ENCODE data around the gene SLC6A9.

SLC6A9 gene

DNA sequence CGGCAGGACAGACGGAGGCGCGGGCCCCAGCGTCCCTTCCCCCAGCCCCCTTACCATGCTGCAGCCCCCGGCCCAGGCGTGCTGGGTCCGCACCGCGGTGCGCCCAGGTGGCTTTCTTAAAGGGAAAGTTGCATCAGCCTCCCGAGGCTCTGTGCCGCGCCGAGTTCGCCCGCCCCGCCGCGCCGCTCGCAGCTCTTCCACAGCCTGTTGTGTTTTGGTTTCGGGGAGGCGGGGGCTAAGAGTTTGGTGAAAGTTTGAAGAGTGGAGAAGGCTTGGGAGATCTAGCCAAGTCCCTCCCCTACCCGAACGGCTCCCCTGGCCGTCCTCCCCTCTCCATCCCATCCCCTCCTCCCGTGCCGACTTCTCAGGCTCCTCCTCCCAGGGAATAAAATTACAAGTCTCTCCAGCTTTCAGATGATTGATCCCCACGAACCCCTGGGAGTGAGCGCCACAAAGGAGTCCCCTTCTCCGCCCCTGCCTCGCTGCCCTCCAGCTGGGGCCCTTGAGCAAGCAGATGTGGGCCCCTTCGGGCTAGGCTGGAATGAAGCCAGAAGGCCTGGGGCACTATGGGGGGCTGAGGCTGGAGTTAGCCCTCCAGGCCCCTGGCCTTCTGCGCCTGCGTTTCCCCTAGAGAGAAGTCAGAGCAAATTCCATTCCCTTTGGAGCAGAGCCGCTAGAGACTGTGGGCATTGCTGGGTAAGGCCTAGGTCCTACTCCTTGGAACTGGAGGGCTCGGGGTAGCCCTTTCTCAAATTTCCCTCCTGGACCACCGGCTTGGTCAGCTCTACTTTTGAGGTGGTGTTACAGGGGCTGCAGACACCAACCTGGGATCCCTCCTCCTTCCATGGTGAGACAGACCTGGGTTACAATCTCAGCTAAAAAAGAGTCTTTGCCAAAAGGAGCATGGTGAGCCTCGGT lies at the start of gene SLC6A9:
Gene SLC6A9, minus strand, starts transcription at position 211 of the 918 bp plus-strand sequence. CDS start 7,185 bp downstream, outside the sequence.
- DNase-seq (ENCODE audit: low read depth) = peak; percentile 85

DNA sequence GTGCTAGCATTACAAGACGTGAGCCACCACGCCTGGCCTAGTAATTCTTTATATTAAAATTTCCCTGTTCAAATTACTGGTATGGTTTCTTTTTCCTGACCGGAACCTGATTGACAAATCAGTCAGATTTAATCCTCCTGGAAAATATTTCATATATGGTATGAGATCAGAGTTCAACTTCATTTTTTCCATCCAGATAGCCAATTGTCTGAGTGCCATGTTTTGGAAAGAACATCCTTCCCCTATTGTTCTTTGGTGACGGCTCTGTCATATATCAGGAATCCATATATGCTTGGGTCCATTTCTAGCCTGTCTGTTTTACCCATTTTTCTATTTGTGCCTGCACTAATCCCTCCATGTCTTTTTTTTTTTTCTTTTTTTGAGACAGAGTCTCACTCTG lies 48.3 kb upstream of the SLC6A9 start:
- DNase-seq (ENCODE audit: low read depth) = no peak

DNA sequence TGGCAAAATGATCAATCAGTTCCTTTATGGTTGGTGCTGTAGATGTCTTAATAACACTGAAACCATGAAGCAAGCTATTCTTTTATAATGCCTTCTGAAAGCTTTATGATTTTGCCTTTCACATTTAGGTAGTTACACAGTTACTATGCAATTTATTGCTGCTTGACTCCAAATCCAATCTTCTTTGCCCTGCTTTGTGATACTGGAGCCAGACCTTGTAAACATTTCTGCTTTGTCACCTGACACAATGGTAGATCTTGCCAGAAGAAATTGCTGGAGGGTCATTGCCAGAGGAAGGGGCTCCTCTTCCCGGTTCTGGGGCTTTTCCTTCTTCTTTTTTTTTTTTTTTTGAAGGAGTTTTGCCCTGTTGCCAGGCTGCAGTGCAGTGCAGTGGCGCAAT lies 46.8 kb upstream of the SLC6A9 start:
- DNase-seq (ENCODE audit: low read depth) = no peak

DNA sequence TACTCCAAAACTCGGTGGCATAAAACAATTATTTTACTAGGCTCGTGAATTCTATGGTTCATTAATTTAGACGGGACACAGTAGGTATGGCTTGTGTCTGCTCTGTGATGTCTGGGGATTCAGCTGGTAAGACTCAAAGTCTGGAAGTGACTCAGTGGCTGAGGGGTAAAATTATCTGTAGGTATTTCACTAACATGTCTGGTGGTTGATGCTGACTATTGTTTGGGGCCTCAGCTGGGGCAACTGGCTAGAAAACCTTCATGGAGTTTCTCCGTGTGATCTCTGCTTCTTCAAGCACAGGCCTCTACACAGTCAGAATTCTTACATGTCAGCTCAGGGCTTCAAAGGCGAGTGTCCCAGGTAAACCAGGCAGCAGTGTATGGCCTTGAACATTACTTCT lies 46.2 kb upstream of the SLC6A9 start:
- no peak for DNase-seq (ENCODE audit: low read depth)

DNA sequence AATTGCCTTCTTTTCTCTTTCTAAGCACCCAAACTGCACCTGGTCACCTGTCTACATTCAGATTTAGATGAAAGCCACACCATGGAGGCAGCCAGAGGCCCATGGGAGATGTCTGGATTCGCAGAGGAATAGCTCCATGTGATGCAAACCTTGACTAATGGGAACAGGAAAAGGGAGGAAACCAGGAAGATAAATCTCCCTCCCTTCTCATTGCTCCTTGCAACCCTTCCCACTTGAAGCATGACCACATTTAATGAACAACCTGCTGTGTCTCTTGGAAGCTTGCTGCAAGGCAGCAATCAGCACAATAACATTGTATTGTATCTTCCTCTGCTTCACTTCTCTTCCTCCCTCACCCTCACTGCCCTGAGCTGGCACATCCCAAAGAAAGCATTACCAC lies 44.8 kb upstream of the SLC6A9 start:
- DNase-seq (ENCODE audit: low read depth) = no peak

DNA sequence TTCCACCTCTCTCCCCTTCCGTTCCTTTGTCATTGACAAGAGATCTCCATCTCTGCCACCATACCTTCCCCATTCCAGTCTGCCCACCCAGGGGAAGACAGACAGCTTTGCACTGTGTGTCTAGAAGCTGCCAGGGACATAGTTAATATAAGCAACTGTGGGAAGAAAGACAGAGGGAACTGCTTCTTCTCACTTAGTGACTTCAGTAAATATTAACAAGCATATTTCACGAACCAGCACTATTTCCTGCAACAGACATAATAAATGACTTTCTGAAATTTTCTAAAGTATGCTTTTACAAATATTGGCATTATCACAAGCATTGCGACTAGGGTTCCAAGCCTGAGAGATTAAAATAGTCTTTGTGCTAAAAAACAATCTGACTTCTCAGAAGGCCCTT lies 43.2 kb upstream of the SLC6A9 start:
- DNase-seq (ENCODE audit: low read depth) = no peak

DNA sequence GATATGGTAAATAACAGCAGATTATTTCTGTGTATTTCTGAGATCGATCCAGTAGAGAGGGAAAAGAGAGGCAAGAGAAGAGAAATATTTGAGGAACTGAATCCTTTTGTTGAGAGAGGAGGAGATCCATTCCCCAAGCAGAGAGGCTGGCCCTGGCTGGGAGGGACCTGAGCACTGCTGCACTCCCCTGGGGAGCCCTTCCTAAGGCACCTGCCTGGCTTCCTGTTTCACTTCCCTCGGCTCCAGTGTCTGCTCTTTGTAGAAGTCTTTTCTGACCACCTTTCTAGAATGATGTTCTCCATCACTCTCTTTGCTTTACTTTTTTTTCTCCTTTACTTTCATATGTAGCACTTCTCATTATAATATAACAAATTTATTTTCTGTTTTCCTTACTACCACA lies 42.3 kb upstream of the SLC6A9 start:
- DNase-seq (ENCODE audit: low read depth) = no peak

DNA sequence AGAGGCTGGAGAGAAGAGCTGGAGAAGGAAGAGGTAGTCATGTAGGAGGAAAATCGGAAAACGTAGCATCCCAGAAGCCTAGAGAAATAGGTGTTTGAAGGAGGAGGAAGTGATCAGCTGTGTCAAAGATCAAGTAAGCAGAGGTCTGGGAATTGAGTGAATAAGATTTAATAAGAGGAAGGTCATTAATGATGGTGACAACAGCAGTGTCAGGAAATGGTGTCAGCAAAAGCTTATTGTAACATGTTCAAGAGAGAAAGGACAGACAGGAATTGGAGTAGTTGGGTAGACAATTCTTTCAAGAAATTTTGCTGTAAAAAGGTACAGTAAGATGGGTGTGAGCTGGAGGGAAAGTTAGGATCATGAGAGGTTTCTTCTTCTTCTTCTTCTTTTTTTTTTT lies 41.6 kb upstream of the SLC6A9 start:
- DNase-seq (ENCODE audit: low read depth) = no peak

DNA sequence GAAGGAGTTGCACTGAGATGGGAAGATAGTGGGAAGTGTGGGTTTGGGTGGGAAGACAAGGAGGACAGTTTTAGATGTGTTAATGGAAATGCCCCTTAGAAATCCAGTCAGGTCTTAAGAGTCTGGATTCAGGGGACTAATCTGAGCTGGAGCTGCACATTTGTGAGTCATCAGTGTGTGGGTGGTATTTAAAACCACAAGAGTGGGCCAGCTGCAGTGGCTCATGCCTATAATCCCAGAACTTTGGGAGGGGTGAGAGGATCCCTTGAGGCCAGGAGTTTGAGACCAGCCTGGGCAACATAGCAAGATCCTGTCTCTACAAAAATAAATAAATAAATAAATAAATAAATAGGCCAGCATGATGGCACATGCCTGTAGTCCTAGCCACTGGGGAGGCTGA lies 40.9 kb upstream of the SLC6A9 start:
- DNase-seq (ENCODE audit: low read depth) = peak; percentile 69

DNA sequence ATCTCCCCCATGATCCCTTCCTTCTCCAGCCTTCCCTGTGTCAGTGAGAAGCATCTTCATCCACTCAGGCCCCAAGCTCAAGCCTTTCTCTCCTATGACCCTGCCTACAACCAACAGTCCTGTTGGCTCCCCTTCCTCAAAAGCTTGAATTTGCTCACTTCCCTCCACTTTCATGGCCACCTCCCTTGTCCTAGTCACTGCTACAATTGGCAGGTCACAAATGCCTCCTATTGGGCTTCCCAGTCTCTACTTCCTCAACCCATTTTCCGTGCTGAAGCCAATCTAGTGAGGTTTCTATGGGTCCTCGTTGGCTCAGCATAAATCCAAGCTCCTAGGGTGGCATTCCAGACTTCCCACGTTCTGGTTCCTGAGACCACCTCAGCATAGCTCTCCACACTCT lies 40.2 kb upstream of the SLC6A9 start:
- DNase-seq (ENCODE audit: low read depth) = no peak

DNA sequence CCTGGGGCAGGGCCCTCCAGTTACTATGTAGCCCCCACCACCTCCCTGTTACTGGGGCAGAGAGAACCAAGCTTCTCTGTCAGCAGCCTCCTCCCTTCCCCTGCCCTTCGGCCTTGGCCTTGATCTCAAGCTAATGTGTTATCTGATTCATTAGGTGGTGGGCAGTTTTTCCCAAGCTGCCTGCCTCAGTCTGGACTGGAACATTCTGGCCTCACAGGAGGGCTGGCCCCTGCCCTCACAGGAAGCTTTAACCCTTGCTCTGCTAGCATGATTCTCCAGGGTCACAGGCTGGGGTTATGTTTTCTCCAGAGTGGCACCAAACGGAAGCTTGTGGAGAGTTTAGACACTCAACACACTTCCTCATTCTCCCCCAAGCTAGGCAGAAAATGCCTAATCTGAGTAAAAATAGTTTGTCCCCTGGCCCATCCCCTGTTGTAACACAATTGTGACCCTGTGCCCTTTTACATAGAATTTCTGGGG lies 37.2 kb upstream of the SLC6A9 start:
- no peak for DNase-seq (ENCODE audit: low read depth)

DNA sequence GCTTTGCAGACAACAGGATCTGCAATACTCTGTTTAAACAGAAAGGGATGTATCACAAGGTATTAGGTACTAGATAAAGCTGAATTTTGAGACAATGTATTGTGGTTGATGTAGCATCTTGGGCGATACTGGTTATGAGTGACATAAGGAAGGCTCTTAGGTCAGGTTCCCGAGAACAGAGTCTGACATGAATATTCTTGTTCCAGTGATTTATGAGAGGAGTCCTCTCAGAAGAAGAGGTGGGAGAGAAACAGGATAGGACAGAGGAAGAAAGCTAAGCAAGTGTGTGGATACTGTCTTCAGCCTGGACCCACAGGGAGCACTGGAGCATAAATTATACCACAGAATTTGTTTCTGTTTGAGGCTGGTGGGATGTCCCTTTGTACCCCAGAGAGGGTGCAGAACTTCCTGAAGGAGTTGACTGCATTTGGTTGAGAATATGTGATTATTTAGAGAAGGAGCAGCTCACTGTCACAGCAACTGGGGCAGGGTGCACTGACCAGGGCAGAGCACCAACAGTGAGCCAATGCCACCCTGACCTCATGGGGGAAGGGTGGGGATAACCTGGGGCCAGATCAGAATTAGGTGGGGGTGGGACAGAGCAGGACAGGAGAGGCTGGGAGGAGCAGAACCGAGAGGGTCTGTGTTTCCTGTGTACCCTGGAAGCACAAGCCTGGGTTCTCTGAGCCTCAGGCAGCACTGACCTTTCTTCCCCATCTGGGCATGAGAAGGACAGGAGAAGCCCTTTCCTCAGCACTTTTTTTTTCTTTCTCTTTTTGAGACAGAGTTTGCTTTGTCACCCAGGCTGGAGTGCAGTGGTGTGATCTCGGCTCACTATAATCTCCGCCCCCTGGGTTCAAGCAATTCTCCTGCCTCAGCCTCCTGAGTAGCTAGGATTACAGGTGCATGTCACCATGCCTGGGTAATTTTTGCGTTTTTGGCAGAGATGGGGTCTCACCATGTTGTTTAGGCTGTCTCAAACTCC lies 36.3 kb upstream of the SLC6A9 start:
- DNase-seq (ENCODE audit: low read depth) = no peak

DNA sequence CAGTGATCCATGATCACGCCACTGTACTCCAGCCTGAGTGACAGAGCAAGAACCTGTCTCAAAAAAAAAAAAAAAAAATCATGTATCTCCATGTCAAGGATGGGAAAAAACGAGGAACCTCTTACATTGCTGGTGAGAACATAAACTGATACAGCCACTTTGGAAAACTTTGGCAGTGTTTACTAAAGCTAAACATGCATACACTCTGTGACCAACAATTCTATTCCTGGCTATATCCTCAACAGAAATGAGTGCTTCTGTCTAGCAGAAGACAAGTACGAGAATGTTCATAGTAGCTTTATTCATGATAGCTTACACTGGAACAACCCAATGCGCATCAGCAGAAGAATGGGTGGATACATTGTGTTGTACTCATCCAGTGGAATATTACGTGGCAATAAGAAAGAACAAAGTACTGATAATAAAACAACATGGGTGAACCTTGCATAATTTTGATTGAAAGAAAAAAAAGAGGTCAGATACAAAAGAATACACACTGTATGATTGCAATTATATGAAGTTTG lies 31.5 kb upstream of the SLC6A9 start:
- DNase-seq (ENCODE audit: low read depth) = no peak

DNA sequence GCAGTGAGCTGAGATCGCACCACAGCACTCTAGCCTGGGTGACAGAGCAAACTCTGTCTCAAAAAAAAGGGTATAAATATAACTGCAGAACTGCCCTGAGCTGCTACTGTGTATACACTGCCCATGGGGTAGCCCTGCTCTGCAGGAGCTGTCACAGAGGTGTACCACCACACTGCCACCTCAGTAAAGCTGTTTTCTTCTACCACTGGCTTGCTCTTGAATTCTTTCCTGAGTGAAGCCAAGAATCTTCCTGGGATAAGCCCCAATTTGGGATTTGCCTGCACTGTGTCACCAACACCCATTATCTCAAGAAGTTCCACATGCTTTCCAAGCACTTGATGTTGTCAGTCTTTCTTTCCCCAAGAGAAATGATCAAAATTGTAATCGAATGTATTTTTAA lies 30.6 kb upstream of the SLC6A9 start:
- no peak for DNase-seq (ENCODE audit: low read depth)

DNA sequence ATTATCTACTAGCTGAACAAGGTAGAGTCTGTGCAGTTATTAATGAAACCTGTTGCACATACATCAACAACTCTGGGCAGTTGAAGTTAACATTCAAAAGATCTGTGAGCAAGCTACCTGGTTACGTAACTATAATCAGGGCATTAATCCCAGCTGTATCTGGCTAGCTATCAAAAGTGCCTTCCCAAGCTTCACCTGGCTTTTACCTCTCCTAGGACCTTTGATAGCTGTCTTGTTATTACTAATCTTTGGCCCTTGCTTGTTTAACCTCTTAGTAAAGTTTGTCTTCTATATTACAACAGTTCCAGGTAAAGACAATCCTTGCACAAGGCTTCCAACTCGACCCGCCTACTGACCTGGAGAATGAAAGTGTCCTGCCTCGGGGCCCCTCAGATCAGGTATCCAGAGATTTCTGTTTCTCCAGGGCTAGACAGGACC lies 29.6 kb upstream of the SLC6A9 start:
- no peak for DNase-seq (ENCODE audit: low read depth)

DNA sequence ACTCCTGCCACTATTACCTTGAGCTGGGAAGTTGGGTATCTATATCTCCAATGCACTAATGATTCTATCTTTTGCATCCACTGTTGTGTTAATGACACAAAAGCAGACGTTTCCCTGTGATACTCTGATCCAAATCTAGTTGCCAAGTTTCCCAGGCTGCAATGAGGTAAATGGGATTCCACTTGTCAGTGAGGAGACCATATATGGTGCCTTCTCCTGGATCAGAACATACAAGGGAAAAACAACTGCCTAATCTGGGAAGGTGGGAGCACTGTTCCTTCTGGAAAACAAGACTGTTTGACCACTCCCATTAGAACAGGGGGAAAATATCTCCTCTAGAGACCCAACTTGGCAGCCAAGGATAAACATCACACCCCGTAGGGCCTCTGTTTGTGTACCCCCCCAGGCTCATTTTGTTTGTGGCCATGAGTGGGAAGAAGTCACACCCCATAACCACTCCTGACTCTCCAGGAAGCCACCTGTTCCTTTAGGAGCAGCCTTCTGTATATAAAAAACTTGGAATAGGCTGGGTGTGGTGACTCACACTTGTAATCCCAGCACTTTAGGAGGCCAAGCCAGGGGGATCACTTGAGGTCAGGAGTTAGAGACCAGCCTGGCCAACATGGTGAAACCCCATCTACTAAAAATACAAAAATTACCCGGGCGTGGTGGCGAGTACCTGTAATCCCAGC lies 28.5 kb upstream of the SLC6A9 start:
- DNase-seq (ENCODE audit: low read depth) = no peak

DNA sequence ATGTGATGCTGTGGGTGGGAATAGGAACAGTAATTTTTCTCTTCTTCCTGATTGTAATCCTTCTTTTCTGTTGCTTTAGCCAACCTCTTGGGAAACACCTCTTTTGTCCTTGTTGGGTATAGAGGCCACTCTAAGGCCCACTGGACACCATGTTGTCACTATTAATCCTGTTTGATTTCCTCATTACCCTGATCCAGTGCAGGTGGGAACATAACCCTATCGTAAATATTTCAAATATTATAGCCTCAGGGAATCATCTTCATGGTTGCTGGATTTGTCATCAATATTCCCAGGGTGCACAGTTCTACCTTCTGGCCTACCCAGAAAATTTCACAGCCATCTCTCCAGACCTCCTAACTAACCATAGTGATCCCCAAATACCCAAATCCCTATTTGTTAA lies 27.9 kb upstream of the SLC6A9 start:
- DNase-seq (ENCODE audit: low read depth) = no peak

DNA sequence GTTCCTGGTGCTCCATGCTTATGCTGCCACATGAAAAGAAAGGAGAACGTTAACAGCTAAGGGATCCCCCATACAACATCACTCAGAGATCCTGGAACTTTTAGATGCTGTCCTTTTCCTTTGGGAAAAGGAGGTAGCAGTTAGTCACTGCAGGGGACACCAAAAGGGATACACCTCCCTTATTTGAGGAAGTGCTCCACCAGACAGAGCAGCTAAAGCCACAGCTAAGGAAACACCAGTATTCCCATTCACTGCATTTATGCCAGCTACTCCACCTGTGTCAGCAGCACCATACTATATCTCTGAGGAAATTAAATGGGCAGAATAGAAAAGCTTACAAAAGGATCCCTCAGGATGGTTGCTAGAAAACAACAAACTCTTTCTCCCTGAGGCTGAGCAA lies 26.0 kb upstream of the SLC6A9 start:
- DNase-seq (ENCODE audit: low read depth) = no peak

DNA sequence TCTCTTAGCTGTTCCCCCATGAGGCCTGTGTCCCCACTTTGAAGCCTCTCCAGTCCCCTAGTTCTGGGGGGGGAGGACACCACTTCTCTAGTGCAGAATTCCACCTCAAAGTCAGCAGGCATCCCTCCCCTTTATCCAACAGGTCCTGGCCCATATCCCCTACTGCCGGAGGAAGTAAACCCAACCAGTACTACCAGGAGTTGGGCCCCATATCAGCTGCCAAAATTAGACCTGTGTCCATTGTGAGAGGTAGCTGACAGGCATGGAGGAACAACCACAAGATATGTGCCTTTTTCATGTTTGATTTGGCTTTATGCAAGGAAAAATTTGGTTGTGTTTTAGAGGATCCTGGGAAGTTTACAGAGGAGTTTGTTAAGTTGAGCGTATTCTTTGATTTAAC lies 22.1 kb upstream of the SLC6A9 start:
- DNase-seq (ENCODE audit: low read depth) = no peak

DNA sequence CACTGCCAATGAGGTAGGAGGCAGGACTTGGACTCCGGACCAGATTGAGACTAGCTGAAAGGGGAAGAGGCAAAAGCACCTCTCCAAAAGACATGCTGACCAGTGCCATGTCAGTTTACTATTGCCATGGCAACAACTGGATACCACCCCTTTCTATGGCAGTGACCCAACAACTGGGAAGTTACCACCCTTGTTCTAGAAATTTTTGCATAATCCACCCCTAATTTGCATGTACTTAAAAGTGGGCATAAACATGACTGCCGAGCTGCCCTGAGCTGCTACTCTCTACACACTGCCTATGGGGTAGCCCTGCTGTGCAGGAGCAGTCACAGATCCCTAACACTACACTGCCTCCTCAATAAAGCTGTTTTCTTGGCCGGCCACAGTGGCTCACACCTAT lies 19.0 kb upstream of the SLC6A9 start:
- no peak for DNase-seq (ENCODE audit: low read depth)

DNA sequence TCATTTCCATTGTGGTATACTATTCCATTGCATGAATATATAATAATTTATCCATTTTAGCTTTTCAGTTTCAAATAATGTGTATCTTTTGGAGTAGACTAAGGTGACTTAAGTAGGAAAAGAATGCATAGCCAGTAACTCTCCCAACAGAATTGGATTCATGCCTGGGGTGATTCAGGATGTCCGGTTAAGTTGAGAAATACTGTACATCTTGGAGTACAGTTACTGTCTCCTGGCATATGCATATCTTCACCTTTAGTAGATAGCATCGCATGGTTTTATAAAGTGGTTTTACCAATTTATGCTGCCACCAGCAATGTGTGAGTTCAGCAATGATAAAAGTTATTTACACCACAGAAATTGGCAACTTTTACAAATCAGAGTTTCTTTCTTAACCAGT lies 18.6 kb upstream of the SLC6A9 start:
- DNase-seq (ENCODE audit: low read depth) = peak; percentile 76

Data from fibroblast of the conjunctiva (primary cell).